Measurements from ENCODE around the gene STARD3. TPM values are rescaled to one million over a fixed set of nuclear protein-coding genes. Genes with fewer than 3 reads are reported as not detected.

Gene STARD3
- total RNA-seq, 1 experiment from 2014 or later, result 42.9 TPM

DNA sequence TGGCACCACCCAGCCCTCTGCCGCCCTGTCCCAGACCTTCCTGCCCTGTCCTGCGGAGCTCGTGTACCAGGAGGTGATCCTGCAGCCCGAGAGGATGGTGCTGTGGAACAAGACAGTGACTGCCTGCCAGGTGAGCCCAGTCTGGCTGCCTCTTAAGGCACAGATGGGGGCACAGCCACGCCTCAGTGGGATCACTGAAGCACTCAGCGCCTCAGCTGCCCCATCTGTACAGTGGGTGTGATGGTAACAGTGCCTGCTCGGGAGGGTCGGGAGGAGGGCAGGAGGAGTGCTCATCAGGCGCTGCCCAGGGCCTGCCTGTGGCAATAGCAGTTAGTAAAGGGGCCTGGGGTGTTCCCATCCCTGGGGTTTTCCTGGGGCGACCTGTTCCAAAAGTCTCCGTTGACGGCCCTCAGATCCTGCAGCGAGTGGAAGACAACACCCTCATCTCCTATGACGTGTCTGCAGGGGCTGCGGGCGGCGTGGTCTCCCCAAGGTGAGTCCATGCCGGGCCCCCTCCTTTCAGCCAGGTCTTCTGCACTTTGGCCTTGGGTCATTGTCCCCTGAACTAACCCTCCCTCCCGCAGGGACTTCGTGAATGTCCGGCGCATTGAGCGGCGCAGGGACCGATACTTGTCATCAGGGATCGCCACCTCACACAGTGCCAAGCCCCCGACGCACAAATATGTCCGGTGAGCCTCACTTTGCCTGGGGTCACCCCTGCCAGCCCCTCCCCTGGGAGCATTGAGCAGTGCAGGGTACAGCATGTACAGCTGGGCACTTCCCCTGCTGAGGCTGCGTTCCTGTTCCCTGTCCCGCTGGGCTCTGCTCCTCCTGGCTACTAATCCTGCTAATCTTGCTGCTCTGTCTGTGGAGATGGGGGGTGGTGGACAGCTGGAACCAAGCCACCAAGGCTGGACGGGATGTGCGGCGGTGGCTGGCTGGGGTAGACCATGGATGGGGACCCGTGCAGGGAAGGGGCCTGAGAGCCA is 23.7 kb downstream of the STARD3 start:
- Histone ChIP-seq H3K9ac (ENCODE audit: low read length) (no peak overlapping the region), H3K27ac (ENCODE audit: low read length) (no peak overlapping the region)

DNA sequence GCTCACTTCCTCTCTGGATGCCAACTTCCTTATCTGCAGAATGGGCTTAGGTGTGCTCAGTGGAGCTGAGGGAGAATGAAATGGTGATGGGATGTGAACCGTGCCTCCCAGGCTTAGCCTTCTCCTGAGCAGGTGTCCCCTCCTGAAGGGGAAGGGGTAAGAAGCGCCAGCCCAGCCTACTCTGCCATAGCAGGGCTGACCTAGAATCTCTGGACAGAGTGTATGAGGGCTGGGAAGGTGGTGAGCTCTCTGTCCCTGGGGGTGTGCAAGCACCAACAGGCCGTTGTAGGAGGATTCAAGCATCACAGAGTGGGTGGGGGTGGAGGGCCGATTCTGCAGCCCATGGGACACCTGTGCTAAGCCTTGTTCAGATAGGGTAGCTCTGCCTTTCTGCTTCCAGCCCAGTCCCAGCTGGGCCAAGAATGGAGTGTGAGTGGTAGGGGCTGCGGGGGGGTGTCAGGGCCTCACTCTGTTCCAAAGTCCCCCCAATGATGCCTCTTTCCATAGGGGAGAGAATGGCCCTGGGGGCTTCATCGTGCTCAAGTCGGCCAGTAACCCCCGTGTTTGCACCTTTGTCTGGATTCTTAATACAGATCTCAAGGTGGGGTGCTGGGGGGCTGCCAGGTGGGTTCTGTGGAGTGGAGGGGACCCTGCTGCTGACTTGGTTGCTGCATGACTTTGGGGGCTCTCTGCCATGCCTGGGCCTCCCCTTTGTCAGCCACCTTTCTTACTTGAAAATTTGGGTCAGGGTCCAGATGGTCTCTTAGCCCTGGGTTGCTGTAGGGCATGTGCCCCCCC is 25.0 kb downstream of the STARD3 start:
- Histone ChIP-seq H3K4me2 (ENCODE audit: low read depth, low read length, poor library complexity, severe bottlenecking) (no peak overlapping the region), H3K27me3 (ENCODE audit: low read length) (no peaks in the 10 kb centered on the region), H3K9me3 (ENCODE audit: low read length) (no peaks in the 10 kb centered on the region), H3K9me2 (replicated peaks; ENCODE audit: insufficient read depth, low read length) (no peaks in the 10 kb centered on the region), H2AFZ (ENCODE audit: low read length) (no peak overlapping the region), H3K79me2 (ENCODE audit: low read length) (no peaks in the 10 kb centered on the region), H3K4me3 (ENCODE audit: low read length) (no peak overlapping the region), H3K9ac (ENCODE audit: low read length) (no peak overlapping the region), H4K20me1 (ENCODE audit: insufficient read depth, low read depth, low read length) (no peaks in the 10 kb centered on the region; the same call in 1 of the 2 replicates), H3K27ac (ENCODE audit: low read length) (no peak overlapping the region), H3K4me1 (ENCODE audit: low read length) (peaks cover 3% of the 10 kb centered on the region), H3K36me3 (ENCODE audit: insufficient read depth, low read length) (no peaks in the 10 kb centered on the region)
- no peak for DNase-seq

More for the DNA sequence above, 23.7 kb downstream of the STARD3 start:
- H3K4me1 ChIP-seq (ENCODE audit: low read length), result peaks cover 2% of the 10 kb centered on the region; the same call in 1 of the 2 replicates
- no peaks in the 10 kb centered on the region for H3K9me3 ChIP-seq (ENCODE audit: low read length)
- no peaks in the 10 kb centered on the region for H4K20me1 ChIP-seq (ENCODE audit: insufficient read depth, low read depth, low read length)
- H3K79me2 ChIP-seq (ENCODE audit: low read length), result peaks cover 3% of the 10 kb centered on the region; the same call in 1 of the 2 replicates
- no peak overlapping the region for H3K4me3 ChIP-seq (ENCODE audit: low read length)
- H3K4me2 ChIP-seq (ENCODE audit: low read depth, low read length, poor library complexity, severe bottlenecking), result no peak overlapping the region
- H3K36me3 ChIP-seq (ENCODE audit: insufficient read depth, low read length), result no peaks in the 10 kb centered on the region
- no peaks in the 10 kb centered on the region for H3K27me3 ChIP-seq (ENCODE audit: low read length)
- DNase-seq, result no peak
- no peak overlapping the region for H2AFZ ChIP-seq (ENCODE audit: low read length)
- H3K9me2 ChIP-seq (replicated peaks; ENCODE audit: insufficient read depth, low read length), result no peaks in the 10 kb centered on the region

DNA sequence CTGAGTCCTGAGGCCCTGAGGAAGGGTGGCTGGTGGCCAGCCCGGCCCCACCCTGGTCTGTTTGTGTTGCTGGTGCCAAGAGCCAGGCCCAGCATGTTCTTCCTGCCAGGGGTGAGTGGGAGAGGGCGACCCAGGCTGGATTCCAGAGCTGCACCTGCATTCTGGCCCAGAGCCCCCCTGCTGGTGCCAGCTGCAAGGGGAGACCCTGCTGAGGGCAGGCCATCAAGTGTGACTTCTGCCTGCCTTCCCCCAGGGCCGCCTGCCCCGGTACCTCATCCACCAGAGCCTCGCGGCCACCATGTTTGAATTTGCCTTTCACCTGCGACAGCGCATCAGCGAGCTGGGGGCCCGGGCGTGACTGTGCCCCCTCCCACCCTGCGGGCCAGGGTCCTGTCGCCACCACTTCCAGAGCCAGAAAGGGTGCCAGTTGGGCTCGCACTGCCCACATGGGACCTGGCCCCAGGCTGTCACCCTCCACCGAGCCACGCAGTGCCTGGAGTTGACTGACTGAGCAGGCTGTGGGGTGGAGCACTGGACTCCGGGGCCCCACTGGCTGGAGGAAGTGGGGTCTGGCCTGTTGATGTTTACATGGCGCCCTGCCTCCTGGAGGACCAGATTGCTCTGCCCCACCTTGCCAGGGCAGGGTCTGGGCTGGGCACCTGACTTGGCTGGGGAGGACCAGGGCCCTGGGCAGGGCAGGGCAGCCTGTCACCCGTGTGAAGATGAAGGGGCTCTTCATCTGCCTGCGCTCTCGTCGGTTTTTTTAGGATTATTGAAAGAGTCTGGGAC is 25.8 kb downstream of the STARD3 start:
- H3K4me1 ChIP-seq (ENCODE audit: low read length), result peaks cover 11% of the 10 kb centered on the region

DNA sequence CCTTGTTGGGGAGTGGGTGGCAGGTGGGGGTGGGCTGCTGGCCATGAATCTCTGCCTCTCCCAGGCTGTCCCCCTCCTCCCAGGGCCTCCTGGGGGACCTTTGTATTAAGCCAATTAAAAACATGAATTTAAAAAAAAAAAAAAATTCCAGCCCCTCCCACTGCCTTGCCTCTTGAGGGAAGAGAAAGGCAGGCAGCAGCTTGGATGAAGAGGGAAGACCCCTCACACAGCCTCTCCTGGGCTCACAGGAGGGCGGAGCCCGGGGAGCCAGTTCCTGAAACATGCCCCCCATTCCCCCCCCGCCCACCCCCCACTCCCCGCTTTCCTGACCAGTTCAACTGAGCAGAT is 26.4 kb downstream of the STARD3 start:
- Histone ChIP-seq H3K9me3 (ENCODE audit: low read length) (no peaks in the 10 kb centered on the region), H3K27me3 (ENCODE audit: low read length) (no peaks in the 10 kb centered on the region), H2AFZ (ENCODE audit: low read length) (no peak overlapping the region), H3K79me2 (ENCODE audit: low read length) (no peaks in the 10 kb centered on the region), H3K9me2 (replicated peaks; ENCODE audit: insufficient read depth, low read length) (no peaks in the 10 kb centered on the region), H3K4me3 (ENCODE audit: low read length) (no peak overlapping the region), H3K4me2 (ENCODE audit: low read depth, low read length, poor library complexity, severe bottlenecking) (no peak overlapping the region), H3K9ac (ENCODE audit: low read length) (no peak overlapping the region), H3K36me3 (ENCODE audit: insufficient read depth, low read length) (no peaks in the 10 kb centered on the region), H3K27ac (ENCODE audit: low read length) (no peak overlapping the region), H3K4me1 (ENCODE audit: low read length) (peaks cover 17% of the 10 kb centered on the region), H4K20me1 (ENCODE audit: insufficient read depth, low read depth, low read length) (no peaks in the 10 kb centered on the region; the same call in 1 of the 2 replicates)
- no peak for DNase-seq

More for the DNA sequence above, 25.8 kb downstream of the STARD3 start:
- Histone ChIP-seq H3K4me3 (ENCODE audit: low read length) (no peak overlapping the region), H3K79me2 (ENCODE audit: low read length) (no peaks in the 10 kb centered on the region), H3K4me2 (ENCODE audit: low read depth, low read length, poor library complexity, severe bottlenecking) (no peak overlapping the region), H2AFZ (ENCODE audit: low read length) (no peak overlapping the region), H4K20me1 (ENCODE audit: insufficient read depth, low read depth, low read length) (no peaks in the 10 kb centered on the region; the same call in 1 of the 2 replicates), H3K27me3 (ENCODE audit: low read length) (no peaks in the 10 kb centered on the region), H3K9ac (ENCODE audit: low read length) (no peak overlapping the region), H3K27ac (ENCODE audit: low read length) (no peak overlapping the region), H3K9me3 (ENCODE audit: low read length) (no peaks in the 10 kb centered on the region), H3K9me2 (replicated peaks; ENCODE audit: insufficient read depth, low read length) (no peaks in the 10 kb centered on the region), H3K36me3 (ENCODE audit: insufficient read depth, low read length) (no peaks in the 10 kb centered on the region)
- no peak for DNase-seq

DNA sequence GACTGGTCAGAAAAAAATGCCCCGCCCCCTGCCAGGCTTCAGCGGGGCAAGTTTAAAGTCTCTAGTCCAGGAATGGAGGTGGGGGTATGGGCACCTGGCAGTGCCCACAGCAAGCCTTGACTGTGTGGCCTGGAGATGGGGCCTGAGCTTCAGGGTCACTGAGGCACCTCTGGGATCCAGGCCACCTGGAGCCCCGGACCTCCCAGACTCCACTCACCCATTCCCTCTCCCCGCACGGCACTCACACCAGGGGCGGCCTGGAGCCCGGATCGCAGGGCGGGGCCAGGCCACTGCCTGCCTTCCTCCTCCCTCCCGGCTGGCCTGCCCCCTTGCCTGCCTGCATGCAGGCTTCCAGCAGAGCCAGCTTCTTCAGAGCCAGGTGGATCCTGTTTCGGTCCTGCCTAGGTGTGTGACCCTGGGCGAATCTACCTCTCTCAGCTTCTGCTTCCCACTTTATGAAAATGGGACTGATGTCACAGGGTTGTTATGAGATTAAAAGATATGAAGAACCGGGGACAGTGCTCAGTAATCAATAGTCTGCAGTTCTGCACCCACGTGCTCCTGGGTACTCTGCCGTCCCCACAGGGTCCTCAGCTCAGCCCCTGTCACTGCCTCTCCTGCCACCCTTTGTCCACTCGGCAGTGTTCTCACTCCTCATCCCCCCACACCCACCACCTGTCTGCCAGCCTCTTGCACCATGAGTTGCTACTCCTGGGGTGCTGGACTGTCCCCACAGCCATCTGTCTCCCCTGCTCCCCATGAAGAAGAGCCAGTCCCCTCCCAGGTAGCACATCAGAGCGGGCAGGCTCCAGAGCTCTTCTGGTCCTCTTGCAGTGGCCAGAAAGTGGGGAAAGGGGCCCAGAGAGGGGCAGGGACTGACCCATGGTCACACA is 27.0 kb downstream of the STARD3 start:
- Histone ChIP-seq H3K9ac (ENCODE audit: low read length) (no peak overlapping the region), H3K9me2 (replicated peaks; ENCODE audit: insufficient read depth, low read length) (no peaks in the 10 kb centered on the region), H3K4me1 (ENCODE audit: low read length) (peaks cover 20% of the 10 kb centered on the region), H4K20me1 (ENCODE audit: insufficient read depth, low read depth, low read length) (no peaks in the 10 kb centered on the region; the same call in 1 of the 2 replicates), H3K27me3 (ENCODE audit: low read length) (no peaks in the 10 kb centered on the region), H2AFZ (ENCODE audit: low read length) (no peak overlapping the region), H3K79me2 (ENCODE audit: low read length) (no peaks in the 10 kb centered on the region), H3K9me3 (ENCODE audit: low read length) (no peaks in the 10 kb centered on the region), H3K4me3 (ENCODE audit: low read length) (no peak overlapping the region), H3K36me3 (ENCODE audit: insufficient read depth, low read length) (no peaks in the 10 kb centered on the region), H3K4me2 (ENCODE audit: low read depth, low read length, poor library complexity, severe bottlenecking) (no peak overlapping the region), H3K27ac (ENCODE audit: low read length) (no peak overlapping the region)
- no peak for DNase-seq

DNA sequence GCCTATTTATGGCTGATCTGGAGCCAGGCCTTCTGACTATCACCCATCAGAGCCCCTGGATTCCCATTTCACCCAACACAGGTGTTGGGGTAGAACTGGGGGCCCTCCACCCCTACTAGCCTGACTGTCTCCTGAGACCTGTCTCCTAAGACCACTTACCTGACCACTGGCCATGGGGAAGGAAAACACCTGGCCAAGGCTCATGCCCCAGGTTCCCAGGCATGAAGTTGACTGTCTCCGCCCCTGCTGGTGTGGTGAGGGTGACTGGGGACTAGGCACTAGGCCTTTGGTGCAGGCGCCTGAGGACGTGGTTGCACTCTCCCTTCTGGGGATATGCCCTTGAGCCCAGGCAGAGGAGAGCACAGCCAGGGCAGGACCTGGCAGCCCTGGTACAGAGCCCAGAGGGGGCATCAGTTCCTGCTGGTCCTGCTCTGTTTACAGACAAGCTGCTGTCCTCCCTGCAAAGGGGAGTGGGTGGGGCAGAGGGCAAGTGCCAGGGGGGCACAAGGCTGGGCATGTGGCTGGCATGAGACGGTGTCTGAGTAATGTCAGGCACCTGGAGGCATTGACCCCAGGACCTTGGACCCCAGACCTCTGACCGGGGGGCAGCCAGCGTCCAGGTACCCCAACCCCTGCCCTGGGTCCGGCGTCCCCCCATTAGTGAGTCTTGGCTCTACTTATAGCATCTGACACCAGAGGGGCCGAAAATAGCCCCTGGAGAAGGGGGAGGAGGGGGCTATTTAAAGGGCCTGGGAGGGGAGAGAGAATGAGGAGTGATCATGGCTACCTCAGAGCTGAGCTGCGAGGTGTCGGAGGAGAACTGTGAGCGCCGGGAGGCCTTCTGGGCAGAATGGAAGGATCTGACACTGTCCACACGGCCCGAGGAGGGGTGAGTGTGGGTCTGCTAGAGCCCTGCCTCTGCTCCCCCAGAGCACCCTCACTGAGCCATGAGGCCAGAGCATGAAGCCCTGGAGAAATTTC is 27.9 kb downstream of the STARD3 start, which contains the start of gene TCAP:
TSS of gene TCAP (plus strand) at position 769 of the 981 bp plus-strand sequence. CDS start at position 780, 11 bp downstream.
- Histone ChIP-seq H3K4me3 (ENCODE audit: low read length) (no peak within 1 kb of the TSS), H3K27me3 (ENCODE audit: low read length) (no peaks in the 10 kb centered on the region), H3K9ac (ENCODE audit: low read length) (no peak within 1 kb of the TSS), H3K4me1 (ENCODE audit: low read length) (peaks cover 18% of the 10 kb centered on the region), H3K27ac (ENCODE audit: low read length) (no peak within 1 kb of the TSS), H3K9me3 (ENCODE audit: low read length) (no peaks in the 10 kb centered on the region), H3K79me2 (ENCODE audit: low read length) (no peaks in the 10 kb centered on the region), H2AFZ (ENCODE audit: low read length) (no peak within 1 kb of the TSS), H3K4me2 (ENCODE audit: low read depth, low read length, poor library complexity, severe bottlenecking) (no peak within 1 kb of the TSS), H3K9me2 (replicated peaks; ENCODE audit: insufficient read depth, low read length) (no peaks in the 10 kb centered on the region), H3K36me3 (ENCODE audit: insufficient read depth, low read length) (no peaks in the 10 kb centered on the region), H4K20me1 (ENCODE audit: insufficient read depth, low read depth, low read length) (no peaks in the 10 kb centered on the region; the same call in 1 of the 2 replicates)
- DNase-seq, result no peak
